Activated CD8-positive, alpha-beta memory T cell treated with anti-CD3 and anti-CD28 coated beads, Interleukin-2, amount 10 ng/mL, durations not matched to agents 7 days and 5 days (primary cell): Measurements from ENCODE around the gene ROR2. TPM values are rescaled to one million over a fixed set of nuclear protein-coding genes. Genes with fewer than 3 reads are reported as not detected.
A peak's percentile ranks its signal among the peaks of the same experiment; 100 is the strongest.

Experiments used
- ATAC-seq: fragments of 150-1000 bp; cut with Tn5 transposase; one replicate; pipeline ENCODE4 v1.10.0; 2021; ENCODE audit warnings: moderate library complexity
- CTCF ChIA-PET: fragments of 350-600 bp; sonication (Branson Sonifier 250); formaldehyde crosslinking; loops from one replicate; lab custom pipeline; 2021; ENCODE audit warnings: antibody characterized with exemption; lab: Charles Lee
- DNase-seq: peaks from one replicate; pipeline ENCODE4 v3.0.0-alpha.2; 2020
- H3K27ac Mint-ChIP-seq: one replicate; pipeline ENCODE4 v1.8.0; 2021; ENCODE audit warnings: mild to moderate bottlenecking, mixed read lengths
- H3K27me3 Mint-ChIP-seq: one replicate; pipeline ENCODE4 v1.8.0; 2021; ENCODE audit warnings: mixed read lengths
- H3K36me3 Mint-ChIP-seq: one replicate; pipeline ENCODE4 v1.8.0; 2021; ENCODE audit warnings: mild to moderate bottlenecking, mixed read lengths
- H3K4me1 Mint-ChIP-seq: one replicate; pipeline ENCODE4 v1.8.0; 2021; ENCODE audit warnings: mixed read lengths
- H3K4me3 Mint-ChIP-seq: one replicate; pipeline ENCODE4 v1.8.0; 2021; ENCODE audit warnings: mild to moderate bottlenecking, moderate library complexity, mixed read lengths
- H3K9me3 Mint-ChIP-seq: one replicate; pipeline ENCODE4 v1.8.0; 2022; ENCODE audit warnings: low read depth, mixed read lengths
- total RNA-seq, 2 experiments: library from RNA; stranded (reverse); gene quantifications; one replicate each; pipeline ENCODE4 v1.2.3, GENCODE V29; 2021

The ROR2 gene
- total RNA-seq, 2 experiments from 2014 or later: 3.0 to 3.2 TPM

DNA sequence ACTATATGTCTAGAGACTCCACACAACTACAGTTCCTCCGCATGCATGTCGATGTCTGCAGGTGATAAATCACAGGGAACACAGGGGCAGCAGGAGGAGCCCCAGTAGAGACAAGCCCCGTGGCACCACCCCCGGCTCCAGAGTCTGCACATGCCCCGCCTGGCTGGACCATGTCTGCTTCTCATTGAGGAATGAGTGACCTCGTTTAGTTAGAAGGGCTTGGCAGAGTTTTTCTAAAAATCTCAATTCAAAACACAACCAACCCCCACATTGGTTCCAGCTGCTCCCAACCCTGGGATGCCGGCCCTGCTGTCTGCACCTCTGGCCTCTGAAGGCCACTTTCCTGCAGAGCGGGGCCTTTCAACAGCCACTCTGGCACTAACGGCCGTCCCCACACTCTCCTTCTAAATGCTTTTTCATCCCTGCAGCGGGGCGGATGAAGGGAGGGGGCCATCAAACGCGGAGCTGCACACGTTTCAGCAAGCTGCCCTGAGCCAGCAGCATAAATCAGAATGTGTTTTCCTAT, 106.3 kb downstream of the ROR2 start:
- peaks cover 30% of the 10 kb centered on the region for H3K4me1 Mint-ChIP-seq
- peaks cover 29% of the 10 kb centered on the region for H3K27me3 Mint-ChIP-seq
- DNase-seq (no peak), ATAC-seq (no peak)
- CTCF ChIA-PET: interaction anchor here (1.2 kb wide), 1 partner anchor 107 kb away, joined by 3 read pairs; no protein-coding TSS in a partner anchor
- no peaks in the 10 kb centered on the region for H3K9me3 Mint-ChIP-seq
- no peak overlapping the region for H3K27ac Mint-ChIP-seq
- no peaks in the 10 kb centered on the region for H3K36me3 Mint-ChIP-seq
- no peak overlapping the region for H3K4me3 Mint-ChIP-seq

- CTCF ChIA-PET: no interaction called here
- DNase-seq: no peak
- no peak overlapping the region for H3K27ac Mint-ChIP-seq
- H3K9me3 Mint-ChIP-seq: no peaks in the 10 kb centered on the region
- H3K4me1 Mint-ChIP-seq: peaks cover 30% of the 10 kb centered on the region
- H3K36me3 Mint-ChIP-seq: no peaks in the 10 kb centered on the region
- ATAC-seq: no peak
- no peak overlapping the region for H3K4me3 Mint-ChIP-seq
- H3K27me3 Mint-ChIP-seq: peaks cover 33% of the 10 kb centered on the region
Observed at GRCh38 chr9:91843093-91843492, 106.9 kb downstream of the ROR2 start.

DNA sequence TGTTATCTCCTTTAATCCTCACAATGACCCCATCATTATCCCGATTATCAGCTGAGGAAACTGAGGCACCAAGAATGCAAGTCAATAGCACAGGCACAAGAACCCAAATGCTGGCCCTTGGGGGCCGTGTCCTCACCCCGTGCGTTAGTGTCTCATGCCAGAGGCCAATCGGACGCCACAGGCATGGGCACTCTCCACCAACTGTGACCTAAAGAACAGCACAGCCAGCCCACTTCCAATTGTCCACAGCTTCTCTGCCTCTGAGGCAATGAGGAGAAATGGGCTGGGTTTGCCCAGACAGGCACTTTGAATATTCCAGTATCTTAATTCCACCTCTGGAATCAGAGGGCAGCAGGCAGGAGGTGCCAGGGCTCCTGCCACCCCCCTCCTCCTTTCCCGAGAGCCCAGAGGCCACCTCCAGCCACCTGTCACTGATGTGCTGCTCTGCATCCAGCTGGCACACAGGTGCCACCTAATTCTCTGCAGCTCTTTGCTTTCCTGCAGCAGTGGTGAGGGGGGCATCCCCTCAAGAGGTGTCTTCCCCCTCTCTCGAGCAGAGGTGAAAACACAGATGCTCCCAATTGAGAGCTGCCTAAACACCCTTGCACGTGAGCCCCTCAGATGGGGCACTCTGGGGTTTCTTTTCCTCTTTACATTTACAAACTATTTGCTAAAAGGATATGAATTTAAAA, 107.5 kb downstream of the ROR2 start:
- no peak for DNase-seq
- no peak overlapping the region for H3K4me3 Mint-ChIP-seq
- no peak for ATAC-seq
- H3K36me3 Mint-ChIP-seq: no peaks in the 10 kb centered on the region
- H3K27me3 Mint-ChIP-seq: peaks cover 35% of the 10 kb centered on the region
- no peaks in the 10 kb centered on the region for H3K9me3 Mint-ChIP-seq
- H3K27ac Mint-ChIP-seq: no peak overlapping the region
- H3K4me1 Mint-ChIP-seq: peaks cover 25% of the 10 kb centered on the region
- CTCF ChIA-PET: no interaction called here

- H3K36me3 Mint-ChIP-seq: no peaks in the 10 kb centered on the region
- ATAC-seq (no peak), DNase-seq (no peak)
- no peak overlapping the region for H3K4me3 Mint-ChIP-seq
- no peaks in the 10 kb centered on the region for H3K9me3 Mint-ChIP-seq
- H3K27ac Mint-ChIP-seq: no peak overlapping the region
- CTCF ChIA-PET: no interaction called here
- H3K4me1 Mint-ChIP-seq: peaks cover 22% of the 10 kb centered on the region
- peaks cover 37% of the 10 kb centered on the region for H3K27me3 Mint-ChIP-seq
Observed at GRCh38 chr9:91841591-91841990, 108.4 kb downstream of the ROR2 start.

- DNase-seq (no peak), ATAC-seq (no peak)
- peaks cover 41% of the 10 kb centered on the region for H3K27me3 Mint-ChIP-seq
- CTCF ChIA-PET: interaction anchor here (0.7 to 1.6 kb wide), 2 partner anchors 70 to 109 kb away, joined by 3 to 4 read pairs; partner anchors contain the start of gene ROR2
- no peaks in the 10 kb centered on the region for H3K9me3 Mint-ChIP-seq
- H3K27ac Mint-ChIP-seq: no peak overlapping the region
- H3K4me1 Mint-ChIP-seq: peaks cover 24% of the 10 kb centered on the region
- H3K36me3 Mint-ChIP-seq: no peaks in the 10 kb centered on the region
- H3K4me3 Mint-ChIP-seq: no peak overlapping the region
Observed at GRCh38 chr9:91840882-91841281, 109.1 kb downstream of the ROR2 start.

GRCh38 chr9:91840469-91840868, 109.6 kb downstream of the ROR2 start:
- peaks cover 43% of the 10 kb centered on the region for H3K27me3 Mint-ChIP-seq
- peaks cover 26% of the 10 kb centered on the region for H3K4me1 Mint-ChIP-seq
- no peaks in the 10 kb centered on the region for H3K36me3 Mint-ChIP-seq
- CTCF ChIA-PET: interaction anchor here (0.7 to 1.6 kb wide), 2 partner anchors 69 to 110 kb away, joined by 3 to 4 read pairs; partner anchors contain the start of gene ROR2
- H3K9me3 Mint-ChIP-seq: no peaks in the 10 kb centered on the region
- ATAC-seq: no peak
- H3K4me3 Mint-ChIP-seq: peak overlapping the region; percentile 60
- no peak for DNase-seq
- H3K27ac Mint-ChIP-seq: peak overlapping the region; percentile 60

DNA sequence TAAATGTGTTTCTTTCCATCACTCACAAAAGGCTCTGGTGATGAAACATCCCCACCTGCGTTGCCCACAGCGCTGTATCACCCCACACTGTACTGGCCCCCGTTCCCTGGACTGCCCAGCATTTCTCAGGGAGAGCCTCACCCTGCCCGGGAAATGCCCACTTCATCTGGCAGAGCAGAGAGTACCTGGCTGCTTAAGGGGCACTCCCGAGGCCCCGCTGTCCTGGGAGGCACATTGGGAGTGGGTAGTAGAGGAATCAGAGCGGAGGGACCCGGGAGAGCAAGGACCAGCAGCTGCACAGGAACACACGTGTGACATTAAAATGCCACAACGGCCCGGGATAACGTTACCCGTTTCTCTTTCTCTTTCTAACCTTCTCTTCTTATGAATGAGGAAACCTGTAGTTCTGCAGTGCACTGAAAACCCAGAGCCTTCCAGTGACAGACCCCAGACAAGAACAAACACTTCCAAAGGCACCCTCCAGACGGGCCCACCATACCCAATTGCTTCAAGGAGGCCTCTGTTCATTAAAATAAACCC, 110.0 kb downstream of the ROR2 start:
- ATAC-seq (peak; percentile 63), DNase-seq (no peak)
- Mint-ChIP-seq H3K27ac (peak overlapping the region; percentile 60), H3K4me1 (peaks cover 26% of the 10 kb centered on the region), H3K36me3 (no peaks in the 10 kb centered on the region), H3K9me3 (no peaks in the 10 kb centered on the region), H3K4me3 (peak overlapping the region; percentile 60), H3K27me3 (peaks cover 46% of the 10 kb centered on the region)
- CTCF ChIA-PET: interaction anchor here (1.6 kb wide), 1 partner anchor 110 kb away, joined by 4 read pairs; the partner anchor contains the start of gene ROR2

GRCh38 chr9:91837981-91838731, 111.9 kb downstream of the ROR2 start:
- DNase-seq (no peak), ATAC-seq (no peak)
- CTCF ChIA-PET: interaction anchor here (0.8 to 1.3 kb wide), 2 partner anchors 65 to 104 kb away, joined by 3 read pairs; no protein-coding TSS in a partner anchor
- Mint-ChIP-seq H3K4me3 (no peak overlapping the region), H3K27ac (no peak overlapping the region), H3K4me1 (peaks cover 16% of the 10 kb centered on the region), H3K27me3 (peaks cover 37% of the 10 kb centered on the region), H3K36me3 (no peaks in the 10 kb centered on the region), H3K9me3 (no peaks in the 10 kb centered on the region)

- no peak for ATAC-seq
- Mint-ChIP-seq H3K4me3 (no peak overlapping the region), H3K36me3 (no peaks in the 10 kb centered on the region), H3K27me3 (peaks cover 26% of the 10 kb centered on the region), H3K27ac (no peak overlapping the region), H3K4me1 (peaks cover 16% of the 10 kb centered on the region), H3K9me3 (no peaks in the 10 kb centered on the region)
- CTCF ChIA-PET: no interaction called here
- DNase-seq: no peak
Observed at GRCh38 chr9:91836515-91836914, 113.5 kb downstream of the ROR2 start.

- ATAC-seq: no peak
- no peak for DNase-seq
- Mint-ChIP-seq H3K36me3 (no peaks in the 10 kb centered on the region), H3K27me3 (peaks cover 26% of the 10 kb centered on the region), H3K9me3 (no peaks in the 10 kb centered on the region), H3K4me1 (peaks cover 16% of the 10 kb centered on the region), H3K27ac (no peak overlapping the region), H3K4me3 (no peak overlapping the region)
- CTCF ChIA-PET: interaction anchor here (0.6 kb wide), 1 partner anchor 1841 kb away, joined by 3 read pairs; no protein-coding TSS in a partner anchor
Observed at GRCh38 chr9:91835632-91836031, 114.4 kb downstream of the ROR2 start.

- ATAC-seq (no peak), DNase-seq (no peak)
- H3K36me3 Mint-ChIP-seq: no peaks in the 10 kb centered on the region
- no peak overlapping the region for H3K27ac Mint-ChIP-seq
- peaks cover 24% of the 10 kb centered on the region for H3K27me3 Mint-ChIP-seq
- CTCF ChIA-PET: no interaction called here
- H3K4me3 Mint-ChIP-seq: no peak overlapping the region
- peaks cover 14% of the 10 kb centered on the region for H3K4me1 Mint-ChIP-seq
- H3K9me3 Mint-ChIP-seq: no peaks in the 10 kb centered on the region
Observed at GRCh38 chr9:91835216-91835615, 114.8 kb downstream of the ROR2 start.

DNA sequence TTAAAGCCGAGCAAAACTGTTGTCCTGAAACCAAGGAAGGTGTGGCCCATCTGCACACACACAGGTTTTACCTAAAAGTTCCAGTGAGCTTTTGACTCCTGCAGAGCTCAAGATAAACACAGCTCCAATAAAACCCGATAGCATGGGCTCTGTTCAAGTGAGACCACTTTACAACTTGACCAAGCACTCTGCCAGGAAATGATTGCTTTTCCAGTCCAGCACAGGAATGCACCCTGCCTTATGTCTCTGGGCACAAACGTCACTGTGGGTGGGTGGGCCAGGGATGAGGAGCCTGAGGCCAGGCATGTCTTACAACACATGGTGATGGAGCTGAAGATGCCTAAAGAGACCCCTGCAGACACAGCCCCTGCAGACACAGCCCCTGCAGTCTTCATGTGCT, 115.3 kb downstream of the ROR2 start:
- Mint-ChIP-seq H3K27ac (no peak overlapping the region), H3K27me3 (peaks cover 28% of the 10 kb centered on the region)

GRCh38 chr9:91833878-91834255, 116.2 kb downstream of the ROR2 start:
- Mint-ChIP-seq H3K27me3 (peaks cover 33% of the 10 kb centered on the region), H3K27ac (no peak overlapping the region), H3K4me3 (no peak overlapping the region), H3K9me3 (no peaks in the 10 kb centered on the region), H3K4me1 (peaks cover 4% of the 10 kb centered on the region), H3K36me3 (no peaks in the 10 kb centered on the region)
- no peak for ATAC-seq
- CTCF ChIA-PET: no interaction called here
- no peak for DNase-seq

More for the DNA sequence above, 115.3 kb downstream of the ROR2 start:
- ATAC-seq: no peak
- no peak overlapping the region for H3K4me3 Mint-ChIP-seq
- H3K4me1 Mint-ChIP-seq: peaks cover 9% of the 10 kb centered on the region
- H3K9me3 Mint-ChIP-seq: no peaks in the 10 kb centered on the region
- CTCF ChIA-PET: no interaction called here
- H3K36me3 Mint-ChIP-seq: no peaks in the 10 kb centered on the region
- no peak for DNase-seq
